M059J (cell line): ENCODE results near the gene MRPS12. TPM values are rescaled to one million over a fixed set of nuclear protein-coding genes. Genes with fewer than 3 reads are reported as not detected.
"Not testable (repeated sequence)": the region's sequence is repeated elsewhere in the genome, so short reads cannot be mapped to it uniquely, and the experiment has no call there.

Experiments
- DNase-seq: peaks from one replicate; pipeline ENCODE4 v3.0.0-alpha.2; 2012; ENCODE audit warnings: low read depth
- total RNA-seq: library from RNA; depleted of rRNA; stranded (reverse); fragments of >200 nt; shearing (Covaris generic); gene quantifications from 2 replicates; pipeline ENCODE4 v1.2.3, GENCODE V29; 2014; rRNA removed

The MRPS12 gene
- total RNA-seq = 57.5 and 76.6 TPM in 2 replicates

DNA sequence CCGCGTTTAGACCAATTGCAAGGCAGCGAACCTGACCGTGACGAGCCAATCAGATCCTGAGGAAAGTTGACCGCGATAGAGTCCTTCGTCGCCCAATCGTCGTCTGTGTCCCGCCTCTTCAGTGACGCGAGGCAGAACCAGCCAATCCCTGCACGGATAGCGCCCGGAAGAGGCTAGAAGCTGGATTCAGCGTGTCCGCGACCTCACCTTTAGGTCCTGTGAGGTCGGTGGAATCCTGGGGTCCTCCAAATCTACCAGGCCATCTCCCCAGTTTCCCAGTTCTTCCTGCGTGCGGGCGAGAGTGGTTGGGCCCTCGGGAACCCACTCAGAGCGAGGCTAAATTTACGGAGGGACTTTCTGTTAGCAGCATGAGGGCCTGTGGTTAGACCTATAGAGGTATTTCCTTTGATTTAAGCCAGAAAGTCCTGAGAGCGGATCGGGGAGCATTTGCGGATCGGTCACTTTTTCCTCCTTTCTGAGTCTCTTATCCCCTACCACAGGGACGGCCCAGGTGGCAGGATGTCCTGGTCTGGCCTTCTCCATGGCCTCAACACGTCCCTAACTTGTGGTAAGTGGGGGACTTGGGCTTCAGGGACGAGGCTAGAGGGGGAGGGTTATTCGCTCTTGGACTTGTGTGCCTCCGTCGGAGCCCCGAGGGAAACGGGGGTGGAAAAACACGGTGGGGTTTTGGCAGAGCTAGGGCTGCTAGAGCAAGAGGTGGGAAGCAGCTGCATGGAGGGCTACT is at the start of gene MRPS12:
Gene MRPS12 (plus strand): TSS at position 169 of the 745 bp plus-strand sequence. CDS start 351 bp downstream, at position 520.
- peak; percentile 99 for DNase-seq

DNA sequence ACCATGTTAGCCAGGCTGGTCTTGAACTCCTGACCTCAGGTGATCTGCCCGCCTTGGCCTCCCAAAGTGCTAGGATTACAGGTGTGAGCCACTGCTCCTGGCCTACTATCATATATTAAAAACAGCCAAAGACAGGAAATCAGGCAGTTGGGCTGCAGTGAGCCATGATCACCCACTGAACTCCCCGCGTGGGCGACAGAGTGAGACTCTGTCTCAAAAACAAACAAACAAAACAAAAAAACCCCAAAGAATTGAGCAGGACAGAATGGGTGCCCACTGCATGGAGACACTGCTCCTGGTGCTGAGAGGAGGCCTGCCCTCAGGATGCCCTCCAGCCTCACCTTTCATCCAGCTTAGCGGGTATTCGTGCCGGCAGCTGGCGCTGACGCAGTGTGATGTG is 47.5 kb upstream of the MRPS12 start:
- no peak for DNase-seq

DNA sequence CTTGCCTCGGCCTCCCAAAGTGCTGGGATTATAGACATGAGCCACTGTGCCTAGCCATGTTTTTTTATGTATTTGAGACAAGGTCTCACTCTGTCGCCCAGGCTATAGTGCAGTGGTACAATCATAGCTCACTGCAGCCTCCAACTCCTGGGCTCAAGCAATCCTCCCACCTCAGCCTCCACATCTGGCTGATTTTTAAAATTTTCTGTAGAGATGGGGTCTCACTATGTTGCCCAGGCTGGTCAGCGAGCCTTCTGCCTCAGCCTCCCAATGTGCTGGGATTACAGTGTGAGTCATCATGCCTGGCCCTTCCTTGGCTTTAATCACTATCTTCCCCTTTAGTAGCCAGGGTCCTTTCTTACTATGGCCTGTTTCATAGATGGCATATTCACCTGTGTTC is 46.1 kb upstream of the MRPS12 start:
- DNase-seq = not testable (repeated sequence)

DNA sequence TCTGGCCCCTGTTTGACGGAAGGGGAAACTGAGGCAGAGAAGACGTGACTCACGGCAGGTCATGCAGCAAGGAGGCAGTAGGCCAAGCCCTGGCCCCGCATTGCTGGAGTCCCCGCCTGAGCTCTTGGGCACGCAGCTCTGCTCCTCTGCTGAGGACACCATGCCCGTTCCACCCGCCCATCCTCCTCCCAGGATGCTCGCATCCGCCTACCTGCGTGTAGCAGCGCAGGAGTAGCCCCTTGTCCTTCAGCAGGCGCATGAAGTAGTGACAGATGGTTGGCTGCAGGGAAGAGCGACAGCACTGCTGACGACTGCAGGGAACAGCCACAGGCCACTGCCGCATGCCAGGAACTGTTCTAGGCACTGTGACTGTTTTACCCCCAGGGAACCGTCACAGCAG is 41.9 kb upstream of the MRPS12 start:
- no peak for DNase-seq

DNA sequence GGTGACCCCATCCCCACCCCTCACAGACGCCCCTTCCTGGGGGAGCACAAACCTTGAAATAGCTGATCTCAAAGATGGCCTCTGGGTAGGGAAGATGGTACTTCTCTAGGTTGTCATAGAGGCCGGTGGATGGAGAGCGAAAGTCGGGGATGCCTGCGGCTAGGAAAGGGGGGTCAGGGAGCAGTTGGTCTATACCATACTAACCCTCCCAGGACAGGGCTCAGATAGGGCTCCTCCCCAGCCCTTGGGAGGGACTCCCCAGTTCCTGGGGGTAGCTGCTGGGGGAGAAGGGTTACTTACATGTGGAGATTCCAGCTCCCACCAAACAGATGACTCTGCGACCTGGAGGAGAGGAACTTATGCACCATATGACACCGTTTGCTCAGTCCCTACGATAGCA is 40.9 kb upstream of the MRPS12 start:
- DNase-seq = no peak

DNA sequence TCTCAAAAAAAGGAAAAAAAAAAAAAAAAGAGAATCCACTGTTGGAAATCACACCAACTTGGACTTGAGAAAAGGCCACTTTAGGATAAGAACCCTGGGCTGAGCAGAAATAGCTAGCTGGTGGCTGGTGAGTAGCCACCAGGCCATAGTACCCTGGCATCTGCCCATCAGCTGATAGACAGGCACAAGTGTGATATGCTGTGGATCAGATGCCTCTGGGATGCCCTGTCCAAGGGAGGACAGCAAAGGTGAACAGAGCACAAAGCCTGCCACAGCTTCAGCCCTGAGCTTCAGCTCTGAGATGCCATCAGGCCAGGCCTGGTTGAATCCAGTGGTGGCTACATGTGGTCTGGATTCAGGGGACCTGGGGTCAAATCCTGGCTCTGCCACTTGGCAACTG is 40.1 kb upstream of the MRPS12 start:
- DNase-seq = no peak

DNA sequence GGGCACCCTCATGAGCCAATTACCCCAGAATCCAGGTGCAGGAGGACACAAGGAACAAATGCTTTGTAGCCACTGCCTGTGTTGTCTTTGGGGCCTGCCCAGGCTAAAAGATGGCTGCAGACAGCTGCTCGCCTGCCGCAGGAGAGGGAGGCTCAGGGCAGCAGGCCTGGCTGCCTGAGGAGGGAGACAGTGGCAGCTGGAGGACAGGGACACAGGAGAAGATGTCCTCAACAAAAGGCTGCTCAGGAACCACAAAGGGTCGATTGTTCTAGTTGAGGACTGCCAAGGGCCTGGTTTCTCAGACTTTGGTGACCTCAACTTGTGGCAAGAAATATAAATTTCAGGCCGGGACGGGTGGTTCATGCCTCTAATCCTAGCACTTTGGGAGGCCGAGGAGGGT is 39.0 kb upstream of the MRPS12 start:
- DNase-seq = no peak

DNA sequence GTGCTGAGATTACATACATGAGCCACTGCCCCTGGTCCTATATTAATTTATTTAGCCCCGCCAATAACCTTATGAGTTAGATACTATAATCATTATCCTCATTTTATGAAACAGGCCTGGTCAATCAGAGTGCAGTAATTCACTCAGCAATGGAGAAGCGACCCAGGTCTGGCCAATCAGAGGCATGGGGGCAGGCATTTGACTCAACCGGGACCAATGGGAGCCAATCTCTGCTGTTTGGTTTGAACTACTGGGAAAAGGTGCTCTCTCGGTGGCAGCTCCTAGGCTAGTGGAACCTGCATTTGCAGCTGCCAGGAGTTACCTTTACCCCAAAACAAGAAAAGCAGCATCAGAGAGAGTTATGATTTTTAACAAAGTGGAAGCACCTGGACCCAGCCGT is 37.9 kb upstream of the MRPS12 start:
- DNase-seq = no peak

DNA sequence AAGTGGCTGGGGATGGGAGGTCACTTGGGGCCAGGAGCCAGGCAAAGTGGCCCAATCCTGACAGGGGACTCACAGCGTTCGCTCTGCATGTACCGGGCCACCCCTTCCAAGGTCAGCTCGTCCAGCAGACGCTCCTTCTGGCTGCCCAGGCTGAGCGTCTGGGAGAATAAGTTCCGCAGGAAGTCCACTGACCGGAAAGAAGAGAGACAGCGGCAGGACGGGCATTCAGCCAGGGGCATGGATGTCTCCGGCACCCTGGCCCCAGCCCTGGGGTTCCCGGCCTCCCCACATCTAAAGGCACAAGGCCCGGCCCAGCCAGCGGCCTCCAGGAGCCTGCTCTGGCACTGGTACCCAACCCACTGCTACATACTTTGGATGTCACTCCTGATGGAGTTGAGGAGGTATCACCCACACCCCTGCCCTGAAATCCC is 37.4 kb upstream of the MRPS12 start:
- DNase-seq = no peak

DNA sequence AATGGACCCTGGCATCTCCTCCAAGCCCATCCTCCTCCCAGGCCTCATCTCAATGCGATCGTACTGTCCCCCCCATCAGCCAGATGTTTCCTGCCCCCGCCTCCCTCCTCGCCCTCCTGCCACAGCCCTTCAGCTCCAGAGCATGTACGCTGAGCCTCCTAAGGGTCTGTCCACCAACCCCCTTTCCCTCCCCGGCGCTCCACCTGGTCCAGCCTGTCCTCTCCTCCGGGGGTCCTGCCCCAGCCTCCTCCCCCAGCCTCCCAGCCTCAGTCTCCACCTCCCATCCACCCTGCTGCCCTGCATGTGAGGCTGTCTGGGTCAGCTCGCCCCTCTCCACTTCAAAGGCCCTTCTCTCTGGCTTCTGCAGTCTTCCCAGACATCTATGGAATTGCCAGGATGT is 35.8 kb upstream of the MRPS12 start:
- no peak for DNase-seq

DNA sequence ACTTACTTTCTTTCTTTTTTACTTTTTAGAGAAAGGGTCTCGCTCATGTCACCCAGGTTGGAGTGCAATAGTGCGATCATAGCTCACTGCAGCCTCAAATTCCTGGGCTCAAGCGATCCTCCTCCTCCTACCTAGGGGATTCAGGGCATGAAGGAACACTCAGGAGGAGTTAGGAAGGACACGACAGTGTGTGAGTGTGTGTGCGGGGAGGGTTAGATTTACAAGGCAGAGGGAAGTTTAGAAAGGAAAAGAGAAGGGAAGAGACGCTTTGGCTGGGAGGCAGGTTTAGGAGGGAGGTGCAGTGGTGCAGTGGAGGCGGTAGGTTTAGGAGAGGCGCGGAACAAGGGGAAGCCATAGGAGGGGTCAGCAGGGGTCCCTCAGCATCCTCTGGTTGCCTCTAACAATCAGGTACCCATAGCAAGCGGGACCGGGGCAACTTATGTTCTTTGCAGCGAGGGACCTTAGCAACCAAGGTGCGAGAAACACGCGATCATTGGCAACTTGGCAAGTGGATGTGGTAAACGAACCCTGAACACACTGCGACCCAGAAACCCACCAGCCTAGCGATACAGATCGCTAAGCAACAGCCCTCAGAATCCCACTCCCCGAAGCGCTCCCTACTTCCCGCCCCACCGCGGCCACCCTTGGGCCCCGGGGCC is 31.8 kb upstream of the MRPS12 start:
- DNase-seq = peak; percentile 39

DNA sequence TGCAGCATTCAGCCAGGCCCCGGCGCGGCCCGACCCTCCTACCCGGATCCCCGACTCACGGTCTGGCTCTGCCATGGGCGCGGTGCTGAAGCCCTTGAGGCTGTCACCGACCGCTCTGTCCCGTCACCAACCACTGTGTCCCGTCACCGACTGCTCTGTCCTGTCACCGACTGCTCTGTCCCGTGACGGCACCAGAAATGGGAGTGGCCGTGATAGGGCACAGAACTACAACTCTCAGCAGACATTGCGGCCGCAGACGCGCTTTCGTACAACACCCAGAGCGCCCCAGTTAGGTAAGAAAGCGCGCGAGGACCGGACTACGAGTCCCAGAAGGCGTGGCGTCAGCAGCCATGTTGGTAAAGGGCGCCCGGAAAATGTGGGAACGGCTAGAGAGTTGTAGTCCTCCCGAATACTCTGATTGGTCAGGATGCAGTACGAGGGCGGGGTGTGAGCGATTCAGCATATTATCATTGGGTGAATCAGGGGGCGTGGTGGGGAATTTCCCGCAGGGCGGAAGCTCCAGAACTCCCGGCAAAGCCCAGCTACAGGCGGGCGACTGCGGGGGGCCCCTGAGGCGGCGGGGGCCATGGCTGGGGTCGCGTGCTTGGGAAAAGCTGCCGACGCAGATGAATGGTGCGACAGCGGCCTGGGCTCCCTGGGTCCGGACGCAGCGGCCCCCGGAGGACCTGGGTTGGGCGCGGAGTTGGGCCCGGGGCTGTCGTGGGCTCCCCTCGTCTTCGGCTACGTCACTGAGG is 31.1 kb upstream of the MRPS12 start, which contains the start of the genes NFKBIB and SIRT2:
Gene NFKBIB (plus strand): TSS at position 523 of the 755 bp plus-strand sequence. CDS start 64 bp downstream, at position 587.
Gene SIRT2 (minus strand): TSS at position 172 of the 755 bp plus-strand sequence. CDS start 97 bp downstream, at position 75.
- peak; percentile 100 for DNase-seq

DNA sequence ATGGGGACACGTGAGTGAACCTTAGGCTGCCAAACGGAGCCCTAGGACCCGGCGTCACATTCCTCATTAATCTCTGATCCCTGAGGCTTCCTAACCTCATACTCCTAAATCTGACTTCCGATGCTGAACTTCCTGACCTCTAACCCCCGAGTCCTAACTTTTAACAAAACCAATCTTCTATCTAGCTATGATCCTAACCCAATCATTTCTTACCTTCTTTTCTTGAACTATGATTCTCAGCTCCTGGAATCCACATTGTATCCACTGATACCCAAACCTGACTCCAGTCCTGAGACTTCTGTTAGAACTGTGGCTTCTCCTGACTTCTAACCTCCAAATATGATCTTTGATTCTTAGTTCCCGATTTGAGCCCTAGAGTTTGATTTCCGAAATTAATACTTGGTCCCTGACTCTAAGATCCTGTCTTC is 30.5 kb upstream of the MRPS12 start:
- DNase-seq = no peak

DNA sequence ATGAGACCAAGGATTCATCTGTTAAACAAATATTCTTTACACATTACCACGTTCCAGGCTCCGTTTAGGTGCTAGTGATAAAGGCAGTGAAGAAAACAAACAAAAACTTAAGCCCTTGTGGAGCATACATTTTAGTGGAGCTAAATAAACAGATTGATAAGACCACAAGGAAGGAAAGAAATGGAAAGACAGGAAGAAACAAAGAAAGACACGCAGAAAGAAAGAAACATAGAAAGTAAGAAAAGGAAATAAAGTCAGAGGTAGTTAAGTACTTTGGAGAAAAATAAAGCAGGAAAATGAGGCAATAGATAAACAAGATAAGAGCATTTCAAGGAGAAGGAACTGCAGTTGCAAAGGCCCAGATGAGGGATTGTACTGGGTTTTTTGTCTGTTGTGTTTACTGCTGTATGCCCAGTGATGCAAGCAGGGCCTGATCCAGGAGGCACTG is 30.0 kb upstream of the MRPS12 start:
- DNase-seq = no peak

DNA sequence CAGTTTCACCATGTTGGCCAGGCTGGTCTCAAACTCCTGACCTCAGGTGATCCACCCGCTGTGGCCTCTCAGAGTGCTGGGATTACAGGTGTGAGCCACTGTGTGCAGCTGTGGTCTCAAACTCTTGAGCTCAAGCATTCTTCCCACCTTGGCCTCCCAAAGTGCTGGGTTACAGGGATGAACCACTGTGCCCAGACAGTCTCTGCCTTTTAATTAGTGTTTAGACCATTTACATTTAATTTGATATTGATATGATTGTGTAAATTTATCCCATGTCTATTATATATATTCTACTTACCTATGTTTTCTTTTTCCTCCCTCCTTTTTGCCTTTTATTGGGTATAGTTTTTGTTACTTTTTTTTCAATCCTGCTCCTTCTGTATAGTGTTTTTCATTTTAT is 29.1 kb upstream of the MRPS12 start:
- no peak for DNase-seq

DNA sequence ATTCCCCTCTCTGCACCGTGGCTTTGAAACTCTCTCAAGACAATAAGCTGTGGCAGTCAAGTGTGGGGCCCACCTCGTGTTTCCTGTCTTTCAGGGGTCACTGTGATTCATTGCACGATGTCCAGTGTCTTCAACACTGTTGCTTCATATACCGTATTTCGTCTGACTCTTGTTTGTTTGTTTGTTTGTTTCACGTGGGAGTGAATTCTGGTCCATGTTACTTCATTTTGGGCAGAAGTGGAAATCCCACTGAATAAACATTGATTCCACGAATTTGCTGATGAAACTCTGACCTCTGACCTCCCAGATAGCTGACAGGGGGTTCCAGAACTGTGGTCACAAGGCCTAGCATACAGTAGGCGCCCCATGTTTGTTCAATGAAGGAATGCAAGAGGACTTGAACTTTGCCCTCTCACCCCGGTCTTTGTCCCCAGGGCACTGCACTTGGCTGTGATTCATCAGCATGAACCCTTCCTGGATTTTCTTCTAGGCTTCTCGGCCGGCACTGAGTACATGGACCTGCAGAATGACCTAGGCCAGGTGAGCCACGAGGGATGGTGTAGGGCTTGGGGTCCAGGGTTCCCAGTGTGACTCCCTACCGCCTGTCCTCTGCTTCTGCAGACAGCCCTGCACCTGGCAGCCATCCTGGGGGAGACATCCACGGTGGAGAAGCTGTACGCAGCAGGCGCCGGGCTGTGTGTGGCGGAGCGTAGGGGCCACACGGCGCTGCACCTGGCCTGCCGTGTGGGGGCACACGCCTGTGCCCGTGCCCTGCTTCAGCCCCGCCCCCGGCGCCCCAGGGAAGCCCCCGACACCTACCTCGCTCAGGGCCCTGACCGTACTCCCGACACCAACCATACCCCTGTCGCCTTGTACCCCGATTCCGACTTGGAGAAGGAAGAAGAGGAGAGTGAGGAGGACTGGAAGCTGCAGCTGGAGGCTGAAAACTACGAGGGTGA is 25.9 kb upstream of the MRPS12 start:
- DNase-seq = no peak

DNA sequence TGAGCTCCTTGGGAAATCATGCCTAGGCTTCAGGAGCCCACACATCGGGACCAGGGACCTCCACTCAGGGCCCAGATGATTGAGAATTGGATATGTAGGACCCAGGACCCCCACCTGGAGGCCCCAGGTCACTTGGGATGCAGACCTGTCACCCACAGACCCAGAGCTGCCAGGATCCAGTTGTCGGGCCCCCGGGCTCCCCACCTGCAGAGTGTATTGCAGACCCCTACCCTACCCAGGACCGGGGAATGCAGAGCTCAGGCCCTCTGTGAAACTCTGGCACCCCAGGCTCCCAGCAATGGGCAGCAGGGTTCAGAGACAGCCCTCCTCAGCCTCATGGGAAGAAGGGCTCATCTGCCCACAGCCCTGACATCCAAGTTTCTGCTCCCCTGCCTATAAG is 25.1 kb upstream of the MRPS12 start:
- DNase-seq = no peak

DNA sequence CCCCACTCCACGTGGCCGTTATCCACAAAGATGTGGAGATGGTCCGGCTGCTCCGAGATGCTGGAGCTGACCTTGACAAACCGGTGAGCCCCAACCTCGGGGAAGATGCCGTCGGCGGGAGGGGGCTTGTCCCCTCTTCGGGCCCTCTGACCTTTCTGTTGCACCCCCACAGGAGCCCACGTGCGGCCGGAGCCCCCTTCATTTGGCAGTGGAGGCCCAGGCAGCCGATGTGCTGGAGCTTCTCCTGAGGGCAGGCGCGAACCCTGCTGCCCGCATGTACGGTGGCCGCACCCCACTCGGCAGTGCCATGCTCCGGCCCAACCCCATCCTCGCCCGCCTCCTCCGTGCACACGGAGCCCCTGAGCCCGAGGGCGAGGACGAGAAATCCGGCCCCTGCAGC is 23.5 kb upstream of the MRPS12 start:
- DNase-seq = no peak

DNA sequence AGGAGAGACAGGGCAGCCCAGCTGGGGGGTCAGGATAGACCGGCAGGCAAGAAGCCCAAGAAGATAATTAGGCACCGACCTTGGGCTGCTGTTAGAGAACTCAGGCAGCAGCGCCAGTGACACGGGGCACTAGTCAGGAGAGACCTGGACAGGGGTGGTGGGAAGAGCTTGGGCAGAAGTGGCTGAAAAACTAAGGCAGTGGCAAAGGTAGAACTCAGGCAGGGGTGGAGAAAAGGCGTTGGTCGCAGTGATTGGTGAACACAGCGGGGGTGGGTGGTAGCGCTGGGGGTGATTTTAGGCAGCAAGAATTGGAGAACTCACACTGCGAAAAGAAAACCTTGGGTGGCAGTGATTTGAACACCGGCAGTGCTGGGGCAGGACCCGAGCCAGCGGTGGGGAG is 23.1 kb upstream of the MRPS12 start:
- no peak for DNase-seq

DNA sequence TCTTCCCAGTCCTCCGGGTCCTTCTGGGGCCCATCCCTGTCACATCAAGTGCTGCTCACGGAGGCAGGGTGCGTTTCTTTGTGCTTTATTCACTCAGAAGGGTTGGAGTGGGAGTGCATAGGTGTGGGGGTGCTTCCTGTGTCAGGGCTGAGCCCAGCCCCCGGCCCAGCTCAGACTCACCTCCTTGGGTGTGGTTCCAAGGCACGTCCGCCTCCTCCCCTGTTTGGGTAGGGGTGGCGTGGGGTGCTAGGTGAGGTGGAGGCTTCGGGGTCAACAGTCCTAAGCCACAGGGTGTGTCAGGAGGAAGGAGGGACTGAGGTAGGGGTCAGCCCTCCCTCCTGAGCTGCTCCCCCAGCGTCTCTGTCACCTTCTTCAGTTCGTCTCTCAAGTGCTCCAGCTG is 21.8 kb upstream of the MRPS12 start:
- no peak for DNase-seq

DNA sequence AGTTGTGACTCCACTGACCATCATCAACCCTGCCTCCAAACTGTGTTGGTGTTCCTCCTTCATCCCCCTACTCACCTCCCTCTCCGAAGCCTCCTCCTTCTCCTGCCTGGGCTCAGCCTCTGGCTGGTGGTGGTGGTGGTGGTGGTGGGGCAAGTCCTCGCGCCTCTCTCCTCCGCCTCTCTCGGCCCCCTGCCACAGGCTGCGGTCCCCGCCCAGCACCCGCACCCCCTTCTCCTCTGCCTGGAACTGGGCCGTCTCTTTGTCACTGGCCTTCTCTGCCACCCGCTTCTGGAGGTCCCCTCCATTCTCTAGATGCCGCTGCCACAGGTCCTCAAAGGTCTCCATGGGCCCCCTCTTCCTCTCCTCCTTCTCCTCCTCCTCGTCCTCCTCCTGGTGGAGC is 20.3 kb upstream of the MRPS12 start:
- no peak for DNase-seq
